ENCODE results near the gene MYBPC1.

GRCh38 chr12:101592448-101592847, 2.3 kb upstream of the MYBPC1 start:
- TF ChIP-seq CTCF (IDR thresholded peaks at IDR 0.05) (no peak), POLR2A (IDR thresholded peaks at IDR 0.05) (no peak)

Data from adrenal gland (tissue), 5 donors.